CD14-positive monocyte (primary cell): ENCODE data around the gene SYNPO. TPM values are rescaled to one million over a fixed set of nuclear protein-coding genes. Genes with fewer than 3 reads are reported as not detected.

ENCODE experiments used
- DNase-seq, 3 donors: peaks; one replicate each; pipeline ENCODE4 v3.0.0-alpha.2; 2011 to 2022
- H2AFZ ChIP-seq: 2 replicates; pipeline ENCODE4 v1.6.0; 2012; ENCODE audit warnings: mild to moderate bottlenecking, low read depth, low read length, inconsistent platforms; ENCODE audit not compliant: insufficient read depth, poor library complexity, severe bottlenecking
- H3K27ac ChIP-seq, 2 donors: 1 replicate in 1 of 2; 2 replicates in 1 of 2; pipeline ENCODE4 v1.5.1; 2012 to 2013; ENCODE audit warnings: low read length in 2 of 2, control low read depth in 1 of 2, inconsistent platforms in 1 of 2, low read depth in 1 of 2, mild to moderate bottlenecking in 1 of 2
- H3K27me3 ChIP-seq, 2 donors: one replicate each; pipeline versions ENCODE4 v1.6.0 to v1.6.1; 2011 to 2013; ENCODE audit warnings: low read length in 2 of 2; ENCODE audit not compliant: control insufficient read depth in 2 of 2, insufficient read depth in 2 of 2
- H3K36me3 ChIP-seq, 2 donors: replicated peaks in 1 of 2; 1 replicate in 1 of 2; 2 replicates in 1 of 2; pipeline versions ENCODE4 v1.5.1 to v1.6.1; 2012 to 2013; ENCODE audit warnings: low read length in 2 of 2, control low read depth in 1 of 2, inconsistent platforms in 1 of 2, mild to moderate bottlenecking in 1 of 2; ENCODE audit not compliant: insufficient read depth in 2 of 2, control insufficient read depth in 1 of 2
- H3K4me1 ChIP-seq, 2 donors: 1 replicate in 1 of 2; 2 replicates in 1 of 2; pipeline versions ENCODE4 v1.5.1 to v1.6.1; 2012 to 2013; ENCODE audit warnings: low read length in 2 of 2, control low read depth in 1 of 2, inconsistent platforms in 1 of 2, mild to moderate bottlenecking in 1 of 2, moderate library complexity in 1 of 2; ENCODE audit not compliant: insufficient read depth in 2 of 2, control insufficient read depth in 1 of 2
- H3K4me2 ChIP-seq: replicated peaks from 2 replicates; pipeline ENCODE3; 2012; ENCODE audit warnings: low read length, moderate library complexity, mild to moderate bottlenecking; ENCODE audit not compliant: poor library complexity, severe bottlenecking; ENCODE audit errors: extremely low read depth
- H3K4me3 ChIP-seq, 3 experiments: fragments of 200-600 bp in 1 of 3; sonication (generic) in 1 of 3; replicated peaks in 1 of 3; 1 replicate in 2 of 3; 2 replicates in 1 of 3; pipeline ENCODE4 v1.5.1; 2011 to 2013; ENCODE audit warnings: low read length in 3 of 3, mild to moderate bottlenecking in 3 of 3, control low read depth in 2 of 3, low read depth in 2 of 3, inconsistent platforms in 1 of 3, moderate library complexity in 1 of 3
- H3K79me2 ChIP-seq: 2 replicates; pipeline ENCODE4 v1.6.0; 2012; ENCODE audit warnings: mild to moderate bottlenecking, control low read depth, inconsistent platforms, low read length, moderate library complexity; ENCODE audit not compliant: insufficient read depth
- H3K9ac ChIP-seq: 2 replicates; pipeline ENCODE4 v1.6.0; 2017; ENCODE audit warnings: low read length, mild to moderate bottlenecking; ENCODE audit not compliant: insufficient read depth, poor library complexity, severe bottlenecking
- H3K9me3 ChIP-seq, 2 donors: replicated peaks in 1 of 2; 1 replicate in 1 of 2; 2 replicates in 1 of 2; pipeline versions ENCODE4 v1.5.1 to v1.6.1; 2012 to 2013; ENCODE audit warnings: low read length in 2 of 2, control low read depth in 1 of 2; ENCODE audit not compliant: control insufficient read depth in 1 of 2, insufficient read depth in 1 of 2
- H4K20me1 ChIP-seq: 2 replicates; pipeline ENCODE4 v1.6.0; 2012; ENCODE audit warnings: mild to moderate bottlenecking, low read length, control low read depth, moderate library complexity; ENCODE audit not compliant: insufficient read depth
- H3K27ac Mint-ChIP-seq, 7 donors: one replicate each; pipeline ENCODE4 v1.8.0; 2020; ENCODE audit warnings: mild to moderate bottlenecking in 7 of 7, mixed read lengths in 7 of 7, moderate library complexity in 6 of 7, inconsistent platforms in 2 of 7
- H3K27me3 Mint-ChIP-seq, 3 donors: one replicate each; pipeline ENCODE4 v1.8.0; 2021 to 2022; ENCODE audit warnings: low read depth in 3 of 3, mild to moderate bottlenecking in 3 of 3, mixed read lengths in 3 of 3, moderate library complexity in 3 of 3, inconsistent platforms in 1 of 3
- H3K36me3 Mint-ChIP-seq, 2 donors: one replicate each; pipeline ENCODE4 v1.8.0; 2020; ENCODE audit warnings: mixed read lengths in 2 of 2, inconsistent platforms in 1 of 2, mild to moderate bottlenecking in 1 of 2
- H3K4me1 Mint-ChIP-seq: one replicate; pipeline ENCODE4 v1.8.0; 2020; ENCODE audit warnings: mild to moderate bottlenecking, mixed read lengths
- H3K4me3 Mint-ChIP-seq, 2 donors: one replicate each; pipeline ENCODE4 v1.8.0; 2020; ENCODE audit warnings: mild to moderate bottlenecking in 2 of 2, mixed read lengths in 2 of 2, moderate library complexity in 1 of 2
- H3K9me3 Mint-ChIP-seq, 7 donors: one replicate each; pipeline ENCODE4 v1.8.0; 2020 to 2022; ENCODE audit warnings: mixed read lengths in 7 of 7, mild to moderate bottlenecking in 6 of 7, moderate library complexity in 6 of 7, inconsistent platforms in 2 of 7
- WGBS: methylation state at CpG from one replicate; pipeline ENCODE4 v1.1.5; 2013; ENCODE audit warnings: missing lambda C conversion rate; ENCODE audit not compliant: insufficient coverage; 5-methylcytosine and 5-hydroxymethylcytosine counted together
- intact Hi-C, 2 donors: fragments of 100-400 bp; cut with micrococcal nuclease; formaldehyde crosslinking; loops; one replicate each; pipeline versions ENCODE4 v1.15.0 to v1.15.1; 2023
- polyA plus RNA-seq, 3 donors: library from polyadenylated mRNA; depleted of rRNA in 1 of 3; unstranded in 2 of 3; stranded (reverse) in 1 of 3; fragments of 300-500 nt in 2 of 3; fragments of >200 nt in 1 of 3; fragmentation: Illumina TruSeq in 2 of 3; gene quantifications; 1 replicate in 2 of 3; 2 replicates in 1 of 3; pipeline ENCODE4 v1.2.3, GENCODE V29; 2012 to 2021
- TF ChIP-seq, protein P1 (sequence below): fragments of 200-600 bp; IDR thresholded peaks from one replicate; pipeline ENCODE4 v1.8.0; 2022; ENCODE audit warnings: antibody characterized with exemption, mild to moderate bottlenecking

The SYNPO gene
- polyA plus RNA-seq, 3 donors, result not detected

DNA sequence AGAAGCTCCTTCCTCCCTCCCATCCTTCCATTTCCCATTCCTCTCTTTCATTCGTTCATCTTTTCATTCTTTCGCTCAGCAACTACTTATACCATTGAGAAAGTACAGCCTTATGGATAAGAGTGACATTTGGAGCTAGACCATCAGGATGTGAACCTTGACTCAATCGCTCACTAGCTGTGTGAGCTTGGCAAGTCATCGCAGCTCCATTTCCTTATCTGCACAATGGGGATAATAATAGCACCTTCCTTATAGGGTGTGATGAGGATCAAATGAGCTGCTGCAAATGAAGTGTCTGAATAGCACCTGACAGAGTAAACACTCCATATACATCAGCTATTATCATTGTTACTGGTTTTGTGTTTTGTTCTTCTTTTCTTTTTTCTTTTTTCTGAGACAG is 28.1 kb upstream of the SYNPO start:
- DNase-seq, result no peak
- Histone ChIP-seq H3K36me3 (no peaks in the 10 kb centered on the region), H3K4me2 (no peak overlapping the region), H3K4me1 (no peaks in the 10 kb centered on the region), H3K9ac (no peak overlapping the region), H3K27ac (no peak overlapping the region), H4K20me1 (no peaks in the 10 kb centered on the region), H3K79me2 (no peaks in the 10 kb centered on the region), H2AFZ (no peak overlapping the region), H3K4me3 (no peak overlapping the region), H3K9me3 (no peaks in the 10 kb centered on the region), H3K27me3 (no peaks in the 10 kb centered on the region)
- TF ChIP-seq, protein P1, sequence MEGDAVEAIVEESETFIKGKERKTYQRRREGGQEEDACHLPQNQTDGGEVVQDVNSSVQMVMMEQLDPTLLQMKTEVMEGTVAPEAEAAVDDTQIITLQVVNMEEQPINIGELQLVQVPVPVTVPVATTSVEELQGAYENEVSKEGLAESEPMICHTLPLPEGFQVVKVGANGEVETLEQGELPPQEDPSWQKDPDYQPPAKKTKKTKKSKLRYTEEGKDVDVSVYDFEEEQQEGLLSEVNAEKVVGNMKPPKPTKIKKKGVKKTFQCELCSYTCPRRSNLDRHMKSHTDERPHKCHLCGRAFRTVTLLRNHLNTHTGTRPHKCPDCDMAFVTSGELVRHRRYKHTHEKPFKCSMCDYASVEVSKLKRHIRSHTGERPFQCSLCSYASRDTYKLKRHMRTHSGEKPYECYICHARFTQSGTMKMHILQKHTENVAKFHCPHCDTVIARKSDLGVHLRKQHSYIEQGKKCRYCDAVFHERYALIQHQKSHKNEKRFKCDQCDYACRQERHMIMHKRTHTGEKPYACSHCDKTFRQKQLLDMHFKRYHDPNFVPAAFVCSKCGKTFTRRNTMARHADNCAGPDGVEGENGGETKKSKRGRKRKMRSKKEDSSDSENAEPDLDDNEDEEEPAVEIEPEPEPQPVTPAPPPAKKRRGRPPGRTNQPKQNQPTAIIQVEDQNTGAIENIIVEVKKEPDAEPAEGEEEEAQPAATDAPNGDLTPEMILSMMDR, result no peak
- no peak overlapping the region for H3K27ac Mint-ChIP-seq
- H3K36me3 Mint-ChIP-seq, result no peaks in the 10 kb centered on the region
- no peaks in the 10 kb centered on the region for H3K9me3 Mint-ChIP-seq
- peaks cover 3 to 12% (median 9%) of the 10 kb centered on the region in 3 donors for H3K27me3 Mint-ChIP-seq
- WGBS, result no CpG with 5 or more reads among the region's 4 CpGs
- H3K4me3 Mint-ChIP-seq, result no peak overlapping the region
- intact Hi-C loops, result no loop called here
- H3K4me1 Mint-ChIP-seq, result no peaks in the 10 kb centered on the region

DNA sequence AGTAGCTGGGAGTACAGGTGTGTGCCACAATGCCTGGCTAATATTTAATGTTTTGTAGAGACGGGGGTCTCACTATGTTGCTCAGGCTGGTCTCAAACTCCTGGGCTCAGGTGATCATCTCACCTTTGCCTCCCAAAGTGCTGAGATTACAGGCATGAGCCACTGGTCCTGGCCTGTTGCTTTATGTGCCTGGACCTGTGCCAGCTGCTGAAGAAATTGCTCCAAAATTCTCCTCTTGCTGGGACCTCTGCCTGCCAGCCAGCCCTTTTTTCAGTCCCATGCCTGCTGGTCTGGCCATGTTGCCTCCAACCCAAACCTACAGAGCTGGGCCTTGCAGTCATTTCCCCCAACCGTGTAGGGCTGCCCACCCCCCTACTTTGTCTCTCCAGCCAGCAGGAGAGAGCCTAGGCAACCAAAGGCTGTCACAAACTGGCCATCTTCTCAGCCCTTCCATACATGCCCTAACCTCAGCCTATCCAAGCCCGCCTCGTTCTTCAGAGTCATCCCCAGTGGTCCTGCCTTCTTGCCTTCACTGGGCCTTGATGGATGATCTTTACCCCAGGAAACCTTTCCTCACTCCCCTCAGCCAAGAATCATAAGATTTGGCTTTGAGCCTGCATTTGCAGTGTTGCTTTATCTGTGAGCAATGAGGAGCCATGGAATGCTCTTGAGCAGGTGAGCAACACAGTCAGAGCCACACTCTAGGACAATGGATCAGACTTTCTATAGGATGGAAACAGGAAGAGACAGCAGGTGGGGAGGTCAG is 27.4 kb upstream of the SYNPO start:
- TF ChIP-seq, protein P1, result no peak

More for the DNA sequence above, 27.4 kb upstream of the SYNPO start:
- Histone ChIP-seq H3K9ac (no peak overlapping the region), H3K27me3 (no peaks in the 10 kb centered on the region), H2AFZ (no peak overlapping the region), H4K20me1 (no peaks in the 10 kb centered on the region), H3K27ac (no peak overlapping the region), H3K79me2 (no peaks in the 10 kb centered on the region), H3K36me3 (no peaks in the 10 kb centered on the region), H3K9me3 (no peaks in the 10 kb centered on the region), H3K4me2 (no peak overlapping the region), H3K4me3 (no peak overlapping the region), H3K4me1 (no peaks in the 10 kb centered on the region)
- DNase-seq, result no peak
- Mint-ChIP-seq H3K27me3 (peaks cover 3 to 12% (median 9%) of the 10 kb centered on the region in 3 donors), H3K27ac (no peak overlapping the region), H3K4me3 (no peak overlapping the region), H3K36me3 (no peaks in the 10 kb centered on the region), H3K9me3 (no peaks in the 10 kb centered on the region), H3K4me1 (no peaks in the 10 kb centered on the region)
- intact Hi-C loops, result no loop called here
- WGBS, result 87% methylated on average over 3 of the region's 4 CpGs
